Neuron (in vitro differentiated cells): Measurements from ENCODE around the gene VARS1.
A peak's percentile ranks its signal among the peaks of the same experiment; 100 is the strongest.
"Not testable (repeated sequence)": the region's sequence is repeated elsewhere in the genome, so short reads cannot be mapped to it uniquely, and the experiment has no call there.

ENCODE experiments used
- H2AFZ ChIP-seq: one replicate; pipeline ENCODE4 v1.6.1; 2013; ENCODE audit warnings: low read depth, mild to moderate bottlenecking, inconsistent platforms, low read length, moderate library complexity
- H3K27me3 ChIP-seq: one replicate; pipeline ENCODE4 v1.6.1; 2013; ENCODE audit warnings: low read length; ENCODE audit not compliant: insufficient read depth
- H3K36me3 ChIP-seq: one replicate; pipeline ENCODE4 v1.6.1; 2013; ENCODE audit warnings: low read length; ENCODE audit not compliant: insufficient read depth
- H3K4me1 ChIP-seq: one replicate; pipeline ENCODE4 v1.6.1; 2013; ENCODE audit warnings: low read length; ENCODE audit not compliant: insufficient read depth
- H3K4me3 ChIP-seq: 2 replicates; pipeline ENCODE4 v1.5.1; 2013; ENCODE audit warnings: mild to moderate bottlenecking, low read length, moderate library complexity
- H3K9me3 ChIP-seq: one replicate; pipeline ENCODE4 v1.6.1; 2013; ENCODE audit warnings: low read length

VARS1 gene

GRCh38 chr6:31795616-31796298 lies at the start of gene VARS1:
Gene VARS1, minus strand, starts transcription at chr6:31795752. Its CDS starts 535 bp downstream, at chr6:31795217.
- H3K36me3 ChIP-seq, result peaks cover 34% of the 10 kb centered on the region
- peak within 1 kb of the TSS; percentile 60 for H2AFZ ChIP-seq
- peaks cover 13% of the 10 kb centered on the region for H3K4me1 ChIP-seq
- H3K27me3 ChIP-seq, result no peaks in the 10 kb centered on the region
- H3K4me3 ChIP-seq, result peak within 1 kb of the TSS; percentile 83
- no peaks in the 10 kb centered on the region for H3K9me3 ChIP-seq

GRCh38 chr6:31844507-31844906 lies 49.0 kb upstream of the VARS1 start:
- Histone ChIP-seq H3K4me3 (no peak overlapping the region), H2AFZ (no peak overlapping the region)

DNA sequence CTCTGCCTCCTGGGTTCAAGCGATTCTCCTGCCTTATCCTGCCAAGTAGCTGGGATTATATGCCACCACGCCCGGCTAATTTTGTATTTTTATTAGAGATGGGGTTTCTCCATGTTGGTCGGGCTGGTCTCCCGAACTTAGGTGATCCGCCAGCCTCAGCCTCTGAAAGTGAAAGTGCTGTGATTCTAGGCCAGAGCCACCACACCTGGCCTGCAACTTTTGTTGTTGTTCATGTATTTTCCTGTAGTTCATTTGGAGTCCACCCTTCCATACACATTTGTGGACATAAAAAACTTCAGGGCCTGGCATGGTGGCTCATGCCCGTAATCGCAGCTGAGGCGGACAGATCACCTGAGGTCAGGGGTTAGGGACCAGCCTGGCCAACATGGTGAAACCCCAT lies 46.5 kb upstream of the VARS1 start:
- Histone ChIP-seq H3K4me3 (no peak overlapping the region), H3K27me3 (no peaks in the 10 kb centered on the region)

More at GRCh38 chr6:31844507-31844906, 49.0 kb upstream of the VARS1 start:
- no peaks in the 10 kb centered on the region for H3K9me3 ChIP-seq
- no peaks in the 10 kb centered on the region for H3K4me1 ChIP-seq
- H3K36me3 ChIP-seq, result peaks cover 10% of the 10 kb centered on the region
- no peaks in the 10 kb centered on the region for H3K27me3 ChIP-seq

DNA sequence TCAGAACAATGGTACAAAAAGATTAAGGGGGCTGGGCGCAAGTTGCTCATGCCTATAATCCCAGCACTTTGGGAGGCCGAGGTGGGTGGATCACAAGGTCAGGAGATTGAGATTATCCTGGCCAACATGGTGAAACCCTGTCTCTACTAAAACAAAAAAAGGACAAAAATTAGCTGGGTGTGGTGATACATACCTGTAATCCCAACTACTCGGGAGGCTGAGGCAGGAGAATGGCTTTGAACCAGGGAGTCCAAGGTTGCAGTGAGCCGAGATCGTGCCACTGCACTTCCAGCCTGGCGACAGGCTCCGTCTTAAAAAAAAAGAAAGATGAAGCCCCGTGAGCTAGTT lies 44.2 kb upstream of the VARS1 start:
- not testable (repeated sequence) for H2AFZ ChIP-seq, H3K27me3 ChIP-seq, H3K9me3 ChIP-seq, H3K4me3 ChIP-seq
- Histone ChIP-seq H3K4me1 (peaks cover 21% of the 10 kb centered on the region), H3K36me3 (peaks cover 46% of the 10 kb centered on the region)

More for the DNA sequence above, 46.5 kb upstream of the VARS1 start:
- H3K4me1 ChIP-seq, result peaks cover 8% of the 10 kb centered on the region
- H3K9me3 ChIP-seq, result no peaks in the 10 kb centered on the region
- no peak overlapping the region for H2AFZ ChIP-seq
- peaks cover 34% of the 10 kb centered on the region for H3K36me3 ChIP-seq

DNA sequence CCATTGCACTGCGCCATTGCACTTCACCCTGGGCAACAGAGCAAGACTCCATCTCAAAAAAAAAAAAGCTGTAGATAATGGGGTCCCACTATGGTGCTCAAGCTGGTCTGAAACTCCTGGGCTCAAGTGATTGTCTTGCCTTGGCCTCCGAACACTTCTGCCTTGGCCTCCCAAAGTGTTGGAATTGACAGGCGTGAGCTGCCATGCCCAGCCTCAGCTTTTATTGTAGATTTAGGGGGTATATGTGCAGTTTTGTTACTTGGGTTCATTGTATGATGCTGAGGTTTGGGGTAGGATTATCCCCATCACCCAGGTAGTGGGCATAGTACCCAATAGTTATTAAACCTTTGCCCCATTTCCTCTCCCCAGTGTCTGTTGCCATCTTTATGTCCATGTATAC lies 43.4 kb upstream of the VARS1 start:
- Histone ChIP-seq H3K9me3 (no peaks in the 10 kb centered on the region), H2AFZ (no peak overlapping the region), H3K27me3 (no peaks in the 10 kb centered on the region), H3K4me3 (no peak overlapping the region), H3K36me3 (peaks cover 46% of the 10 kb centered on the region), H3K4me1 (peaks cover 24% of the 10 kb centered on the region)

DNA sequence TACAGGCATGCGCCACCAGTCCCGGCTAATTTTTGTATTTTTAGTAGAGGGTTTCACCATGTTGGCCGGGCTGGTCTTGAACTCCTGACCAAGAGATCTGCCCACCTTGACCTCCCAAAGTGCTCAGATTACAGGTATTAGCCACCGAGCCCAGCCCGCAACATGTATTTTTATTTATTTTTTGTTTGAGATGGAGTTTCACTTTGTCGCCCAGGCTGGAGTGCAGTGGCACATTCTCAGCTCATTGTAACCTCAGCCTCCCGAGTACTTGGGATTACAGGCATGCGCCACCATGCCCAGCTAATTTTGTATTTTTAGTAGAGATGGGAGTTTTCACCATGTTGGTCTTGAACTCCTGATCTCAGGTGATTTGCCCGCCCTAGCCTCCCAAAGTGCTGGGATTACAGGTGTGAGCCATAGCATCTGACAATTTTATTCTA lies 42.6 kb upstream of the VARS1 start:
- peaks cover 46% of the 10 kb centered on the region for H3K36me3 ChIP-seq
- peaks cover 24% of the 10 kb centered on the region for H3K4me1 ChIP-seq
- not testable (repeated sequence) for H2AFZ ChIP-seq, H3K9me3 ChIP-seq, H3K27me3 ChIP-seq, H3K4me3 ChIP-seq

DNA sequence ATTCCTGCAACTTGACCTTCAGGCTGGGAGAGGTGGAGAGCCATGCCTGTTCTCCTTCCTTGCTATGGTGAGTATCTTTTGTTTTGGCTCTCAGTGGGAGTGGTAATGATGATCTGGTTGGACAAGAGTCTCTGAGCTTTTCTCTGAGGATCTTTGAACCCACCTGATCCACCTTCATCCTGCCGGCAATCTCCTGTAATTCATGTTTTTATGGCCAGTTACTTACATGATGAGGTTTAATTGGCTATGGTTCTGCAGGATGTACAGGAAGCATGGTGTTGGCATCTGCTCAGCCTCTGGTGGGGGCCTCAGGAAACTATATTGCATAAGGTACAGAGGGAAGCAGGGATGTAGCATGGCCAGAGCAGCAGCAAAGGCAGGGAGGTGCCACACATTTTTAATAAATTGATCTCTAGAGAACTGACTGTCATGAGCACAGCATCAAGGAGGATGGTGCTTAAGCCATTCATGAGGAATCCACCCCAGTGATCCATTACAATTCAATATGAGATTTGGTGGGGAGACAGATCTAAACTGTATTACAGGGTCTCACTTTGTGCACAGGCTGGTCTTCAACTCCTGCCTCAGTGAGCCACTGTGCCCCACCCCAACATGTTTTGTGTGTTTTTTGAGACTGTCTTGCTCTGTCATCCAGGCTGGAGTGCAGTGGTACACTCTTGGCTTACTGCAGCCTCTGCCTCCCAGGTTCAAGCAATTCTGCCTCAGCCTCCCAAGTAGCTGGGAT lies 42.0 kb upstream of the VARS1 start:
- Histone ChIP-seq H2AFZ (no peak overlapping the region), H3K36me3 (peaks cover 46% of the 10 kb centered on the region), H3K4me1 (peaks cover 24% of the 10 kb centered on the region), H3K27me3 (no peaks in the 10 kb centered on the region), H3K9me3 (no peaks in the 10 kb centered on the region), H3K4me3 (peak overlapping the region; percentile 81)

DNA sequence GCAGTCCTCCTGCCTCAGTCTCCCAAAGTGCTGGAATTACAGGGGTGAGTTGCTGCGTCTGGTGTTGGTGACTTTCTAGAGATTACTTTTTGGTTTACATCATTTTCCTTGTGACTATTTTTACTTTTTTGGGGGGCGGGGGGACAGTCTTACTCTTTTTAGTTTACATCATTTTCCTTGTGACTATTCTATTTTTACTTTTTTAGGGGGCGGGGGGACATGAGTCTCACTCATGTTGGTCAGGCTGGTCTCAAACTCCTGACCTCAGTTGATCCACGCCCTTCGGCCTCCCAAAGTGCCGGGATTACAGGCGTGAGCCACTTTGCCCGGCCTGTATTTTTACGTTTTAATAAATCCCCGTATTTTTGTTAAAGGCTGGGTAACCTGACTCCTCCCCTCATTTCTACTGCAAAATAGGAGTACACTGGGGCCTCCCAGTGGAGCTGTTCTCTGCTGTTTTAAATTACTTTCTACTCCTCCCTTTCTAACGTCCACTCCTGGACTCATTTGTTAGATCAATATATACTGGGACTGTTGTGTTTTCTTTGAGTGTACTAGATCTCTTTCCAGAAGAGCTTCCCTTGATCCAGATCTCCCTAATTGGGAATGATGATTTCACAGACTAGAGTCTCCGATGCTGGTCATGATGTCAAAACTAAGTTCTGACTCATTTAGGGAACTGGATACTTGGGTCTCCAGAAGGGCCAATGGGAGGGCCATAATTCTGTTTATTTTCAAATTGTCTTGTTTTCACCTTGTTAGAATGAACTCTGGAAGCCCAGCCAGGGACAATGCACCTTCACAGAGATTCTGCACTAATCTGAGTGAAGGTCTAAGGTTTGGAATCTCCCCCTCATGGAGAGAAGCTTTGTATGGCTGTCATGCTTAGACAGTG lies 41.2 kb upstream of the VARS1 start:
- Histone ChIP-seq H2AFZ (no peak overlapping the region), H3K4me1 (peaks cover 24% of the 10 kb centered on the region), H3K27me3 (no peaks in the 10 kb centered on the region), H3K9me3 (no peaks in the 10 kb centered on the region), H3K36me3 (peaks cover 46% of the 10 kb centered on the region), H3K4me3 (peak overlapping the region; percentile 81)

- Histone ChIP-seq H3K4me1 (peaks cover 25% of the 10 kb centered on the region), H3K4me3 (peak overlapping the region; percentile 81), H3K36me3 (peaks cover 46% of the 10 kb centered on the region), H3K9me3 (no peaks in the 10 kb centered on the region), H2AFZ (no peak overlapping the region), H3K27me3 (no peaks in the 10 kb centered on the region)
Measured at GRCh38 chr6:31836047-31836473, 40.5 kb upstream of the VARS1 start.

GRCh38 chr6:31834367-31835250 lies 39.1 kb upstream of the VARS1 start:
- Histone ChIP-seq H3K27me3 (no peaks in the 10 kb centered on the region), H2AFZ (no peak overlapping the region), H3K4me1 (peaks cover 30% of the 10 kb centered on the region), H3K36me3 (peaks cover 37% of the 10 kb centered on the region), H3K9me3 (no peaks in the 10 kb centered on the region), H3K4me3 (peak overlapping the region; percentile 81)

DNA sequence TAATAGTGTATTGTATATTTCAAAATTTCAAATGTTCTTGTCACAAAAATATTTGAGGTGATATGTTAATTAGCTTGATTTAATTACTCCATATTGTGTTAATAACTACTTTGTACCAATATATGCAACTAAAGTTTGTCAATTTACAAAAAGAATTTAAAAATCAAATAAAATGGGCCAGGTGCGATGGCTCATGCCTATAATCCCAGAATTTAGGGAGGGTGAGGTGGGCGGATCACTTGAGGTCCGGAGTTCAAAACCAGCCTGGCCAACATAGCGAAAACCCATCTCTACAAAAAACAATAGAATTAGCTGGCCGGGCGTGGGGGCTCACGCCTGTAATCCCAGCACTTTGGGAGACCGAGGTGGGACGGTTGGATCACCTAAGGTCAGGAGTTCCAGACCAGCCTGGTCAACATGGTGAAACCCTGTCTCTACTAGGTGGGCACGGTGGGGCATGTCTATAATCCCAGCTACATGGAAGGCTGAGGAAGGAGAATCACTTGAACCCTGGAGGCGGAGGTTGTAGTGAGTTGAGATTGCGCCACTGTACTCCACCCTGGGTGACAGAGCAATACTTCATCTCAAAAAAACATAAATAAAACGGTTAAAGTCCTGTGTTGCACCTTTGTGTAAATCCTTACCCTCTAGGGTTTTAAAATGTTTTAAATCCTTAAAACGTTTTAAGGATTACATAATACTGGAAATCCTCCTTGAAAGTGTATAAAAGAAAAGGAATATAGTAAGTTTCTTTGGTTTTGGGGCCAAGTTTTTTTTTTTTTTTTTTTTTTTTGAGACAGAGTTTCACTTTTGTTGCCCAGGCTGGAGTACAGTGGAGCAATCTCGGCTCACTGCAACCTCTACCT lies 36.0 kb upstream of the VARS1 start:
- Histone ChIP-seq H3K27me3 (no peaks in the 10 kb centered on the region), H3K36me3 (peaks cover 7% of the 10 kb centered on the region), H2AFZ (no peak overlapping the region), H3K4me1 (peaks cover 19% of the 10 kb centered on the region), H3K4me3 (peak overlapping the region; percentile 66), H3K9me3 (no peaks in the 10 kb centered on the region)
